Mesothelial cell of epicardium (in vitro differentiated cells): Measurements from ENCODE around the gene MEIS1. TPM values are rescaled to one million over a fixed set of nuclear protein-coding genes. Genes with fewer than 3 reads are reported as not detected.
A peak's percentile ranks its signal among the peaks of the same experiment; 100 is the strongest.

Experiments
- DNase-seq, 2 experiments: peaks; one replicate each; pipeline ENCODE4 v3.0.0; 2021; ENCODE audit warnings: low spot score in 2 of 2; ENCODE audit not compliant: unreplicated experiment in 2 of 2
- H3K27ac Mint-ChIP-seq: 2 replicates; pipeline ENCODE4 v1.8.0; 2021; ENCODE audit warnings: mixed read lengths
- H3K27me3 Mint-ChIP-seq: 2 replicates; pipeline ENCODE4 v1.8.0; 2021; ENCODE audit warnings: low read depth, mixed read lengths
- H3K36me3 Mint-ChIP-seq: 2 replicates; pipeline ENCODE4 v1.8.0; 2021; ENCODE audit warnings: mixed read lengths
- H3K4me1 Mint-ChIP-seq: 2 replicates; pipeline ENCODE4 v1.8.0; 2021; ENCODE audit warnings: mixed read lengths
- H3K4me3 Mint-ChIP-seq: 2 replicates; pipeline ENCODE4 v1.8.0; 2021; ENCODE audit warnings: mild to moderate bottlenecking, moderate library complexity, mixed read lengths
- H3K9me3 Mint-ChIP-seq: 2 replicates; pipeline ENCODE4 v1.8.0; 2021; ENCODE audit warnings: mixed read lengths
- total RNA-seq: library from RNA; stranded (reverse); gene quantifications from 3 replicates; pipeline ENCODE4 v1.2.1, GENCODE V29; 2021
- TF ChIP-seq, protein P1 (sequence below): fragments of 200-600 bp; sonication (generic); IDR thresholded peaks from one replicate; pipeline ENCODE4 v1.5.0; 2021; ENCODE audit warnings: antibody characterized with exemption; ENCODE audit not compliant: unreplicated experiment

Gene MEIS1
- total RNA-seq, 1 donor from 2014 or later: 324 TPM

DNA sequence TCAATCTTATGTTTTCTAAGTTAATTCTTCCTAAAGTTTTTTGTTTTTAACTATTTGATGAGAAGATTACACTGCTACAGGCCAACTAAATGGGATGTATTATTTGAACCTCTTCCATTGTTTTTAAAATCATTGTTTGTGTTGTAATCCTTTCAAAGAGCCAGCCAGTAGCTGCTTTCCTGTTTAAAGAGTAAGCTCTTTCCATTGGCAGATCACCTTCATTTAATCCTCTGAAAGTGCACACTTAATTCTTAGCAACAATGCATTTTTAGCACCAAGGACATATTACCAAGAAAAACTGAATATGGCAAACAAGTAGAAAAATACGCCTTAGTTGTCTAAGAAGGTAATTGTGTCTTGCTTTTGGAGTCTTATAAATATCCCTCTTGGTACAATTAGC lies 54.0 kb downstream of the MEIS1 start:
- Mint-ChIP-seq H3K27me3 (no peaks in the 10 kb centered on the region), H3K9me3 (peaks cover 7% of the 10 kb centered on the region), H3K4me1 (peaks cover 56% of the 10 kb centered on the region), H3K36me3 (peaks cover 47% of the 10 kb centered on the region), H3K27ac (peak overlapping the region; percentile 72), H3K4me3 (no peak overlapping the region)
- TF ChIP-seq, protein P1, sequence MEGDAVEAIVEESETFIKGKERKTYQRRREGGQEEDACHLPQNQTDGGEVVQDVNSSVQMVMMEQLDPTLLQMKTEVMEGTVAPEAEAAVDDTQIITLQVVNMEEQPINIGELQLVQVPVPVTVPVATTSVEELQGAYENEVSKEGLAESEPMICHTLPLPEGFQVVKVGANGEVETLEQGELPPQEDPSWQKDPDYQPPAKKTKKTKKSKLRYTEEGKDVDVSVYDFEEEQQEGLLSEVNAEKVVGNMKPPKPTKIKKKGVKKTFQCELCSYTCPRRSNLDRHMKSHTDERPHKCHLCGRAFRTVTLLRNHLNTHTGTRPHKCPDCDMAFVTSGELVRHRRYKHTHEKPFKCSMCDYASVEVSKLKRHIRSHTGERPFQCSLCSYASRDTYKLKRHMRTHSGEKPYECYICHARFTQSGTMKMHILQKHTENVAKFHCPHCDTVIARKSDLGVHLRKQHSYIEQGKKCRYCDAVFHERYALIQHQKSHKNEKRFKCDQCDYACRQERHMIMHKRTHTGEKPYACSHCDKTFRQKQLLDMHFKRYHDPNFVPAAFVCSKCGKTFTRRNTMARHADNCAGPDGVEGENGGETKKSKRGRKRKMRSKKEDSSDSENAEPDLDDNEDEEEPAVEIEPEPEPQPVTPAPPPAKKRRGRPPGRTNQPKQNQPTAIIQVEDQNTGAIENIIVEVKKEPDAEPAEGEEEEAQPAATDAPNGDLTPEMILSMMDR: no peak
- DNase-seq: no peak

DNA sequence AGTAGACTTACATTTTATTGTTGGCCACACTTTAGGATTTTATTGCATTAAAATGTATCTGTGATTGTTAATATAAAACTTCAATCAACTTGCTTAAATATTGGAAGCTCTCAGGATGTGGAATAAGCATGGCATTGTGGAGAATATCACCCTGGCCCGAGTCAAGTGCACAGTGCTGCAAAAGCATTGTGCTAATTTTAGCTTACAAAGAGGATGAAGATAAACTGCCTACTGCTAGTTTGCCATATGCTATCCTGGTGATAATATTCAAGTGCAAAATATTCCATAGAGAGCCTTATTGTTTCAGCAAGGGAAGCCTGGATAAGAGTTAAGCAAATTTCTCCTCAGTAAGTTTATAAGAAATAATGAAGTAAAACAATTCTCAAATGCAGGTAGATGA lies 54.5 kb downstream of the MEIS1 start:
- no peak for DNase-seq
- Mint-ChIP-seq H3K4me3 (no peak overlapping the region), H3K36me3 (peaks cover 45% of the 10 kb centered on the region), H3K4me1 (peaks cover 60% of the 10 kb centered on the region), H3K27me3 (no peaks in the 10 kb centered on the region), H3K27ac (peak overlapping the region; percentile 11), H3K9me3 (peaks cover 7% of the 10 kb centered on the region)
- TF ChIP-seq, protein P1: no peak

DNA sequence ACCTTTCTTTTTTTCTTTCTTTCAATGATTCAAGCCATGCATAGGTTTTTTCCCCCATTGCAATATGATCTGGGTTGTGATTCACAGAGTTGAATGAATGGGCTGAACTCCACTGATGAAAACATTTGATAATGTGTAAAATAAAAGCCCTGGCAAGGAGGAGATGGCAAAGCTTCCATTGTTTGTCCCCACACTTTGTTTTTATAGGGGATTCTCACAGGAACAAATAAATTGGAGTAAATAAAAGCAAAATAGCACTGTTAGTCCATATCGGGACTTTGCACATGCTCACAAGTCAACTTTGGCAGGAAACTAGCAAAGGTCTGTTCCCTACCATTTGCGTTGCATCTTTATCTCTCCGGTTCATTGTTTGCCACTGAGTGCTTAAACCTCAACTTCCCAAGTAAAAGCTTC lies 55.7 kb downstream of the MEIS1 start:
- Mint-ChIP-seq H3K9me3 (peaks cover 6% of the 10 kb centered on the region), H3K27ac (peak overlapping the region; percentile 68), H3K27me3 (no peaks in the 10 kb centered on the region), H3K4me3 (no peak overlapping the region), H3K36me3 (peaks cover 41% of the 10 kb centered on the region), H3K4me1 (peaks cover 71% of the 10 kb centered on the region)
- TF ChIP-seq, protein P1: no peak
- no peak for DNase-seq

DNA sequence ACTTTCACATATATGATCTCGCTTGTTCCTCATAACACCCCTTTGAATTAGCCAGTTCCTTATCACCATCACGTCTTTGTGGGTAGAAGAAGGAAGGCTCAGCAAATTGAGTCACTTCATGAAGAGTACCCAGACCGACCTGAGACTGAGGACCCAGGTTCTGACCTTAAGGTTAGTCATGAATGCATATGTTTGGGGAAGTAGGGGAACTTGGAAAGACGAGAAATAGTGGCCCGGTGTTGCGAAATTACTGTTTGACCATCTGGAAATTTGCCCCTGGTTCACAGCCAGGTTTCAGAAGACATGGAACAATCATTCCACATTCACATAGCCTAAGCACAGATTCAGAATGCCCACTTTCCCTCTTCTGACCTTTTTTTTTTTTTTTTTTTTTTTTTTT lies 59.8 kb downstream of the MEIS1 start:
- TF ChIP-seq, protein P1: no peak
- Mint-ChIP-seq H3K27ac (peak overlapping the region; percentile 74), H3K9me3 (no peaks in the 10 kb centered on the region), H3K4me3 (no peak overlapping the region), H3K36me3 (peaks cover 28% of the 10 kb centered on the region), H3K4me1 (peaks cover 90% of the 10 kb centered on the region), H3K27me3 (no peaks in the 10 kb centered on the region)
- no peak for DNase-seq

DNA sequence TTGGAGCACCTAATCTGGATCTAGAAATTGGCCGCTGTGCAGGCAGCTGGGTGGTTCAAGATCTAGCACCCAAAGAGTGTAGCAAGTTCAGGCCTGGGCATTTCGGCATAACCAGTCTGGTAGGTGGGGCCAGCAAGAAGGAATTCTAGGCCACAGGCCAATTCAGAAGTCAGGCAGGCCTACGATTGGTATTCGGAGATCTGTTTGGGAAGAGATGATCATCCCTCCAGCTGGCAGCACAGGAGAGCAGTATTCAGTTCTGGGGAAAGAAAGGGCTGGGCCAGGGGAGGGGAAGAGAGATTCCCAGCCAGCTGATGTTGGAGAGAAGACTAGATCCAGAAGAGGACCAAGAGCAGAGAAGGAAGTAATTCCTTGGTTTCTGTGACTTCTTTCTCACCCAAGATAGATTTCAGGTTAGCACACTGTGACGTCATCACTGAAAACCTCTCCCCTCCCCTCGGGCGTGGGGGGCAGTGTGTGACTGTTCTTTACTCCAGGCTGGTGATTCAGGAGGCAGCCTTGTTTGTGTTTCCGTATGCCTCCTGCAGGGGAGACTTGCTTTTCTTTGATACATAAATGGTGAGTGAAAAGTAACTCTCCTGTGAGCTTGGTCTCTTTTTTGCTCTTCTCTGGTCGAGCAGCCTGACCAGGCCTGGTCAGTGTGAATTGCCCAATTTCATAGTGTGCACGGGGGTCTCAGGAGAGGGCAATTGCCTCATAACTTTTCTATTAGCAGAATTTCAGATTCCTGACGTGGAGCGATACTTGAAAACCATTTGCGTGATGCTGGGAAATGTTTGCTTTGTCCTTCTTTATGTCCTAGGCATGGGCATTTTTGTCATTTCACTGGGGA lies 61.1 kb downstream of the MEIS1 start:
- peaks cover 86% of the 10 kb centered on the region for H3K4me1 Mint-ChIP-seq
- TF ChIP-seq, protein P1: no peak
- peak overlapping the region; percentile 91 for H3K27ac Mint-ChIP-seq
- H3K9me3 Mint-ChIP-seq: no peaks in the 10 kb centered on the region
- no peak for DNase-seq
- H3K4me3 Mint-ChIP-seq: no peak overlapping the region
- H3K27me3 Mint-ChIP-seq: no peaks in the 10 kb centered on the region
- H3K36me3 Mint-ChIP-seq: peaks cover 28% of the 10 kb centered on the region
